Islet of Langerhans (tissue), 1 donor: ENCODE measurements around the gene PHACTR2.
"Not testable (repeated sequence)": the region's sequence is repeated elsewhere in the genome, so short reads cannot be mapped to it uniquely, and the experiment has no call there.

ENCODE experiments used
- FAIRE-seq: peaks from one replicate; lab custom pipeline; 2011; peaks lifted over from hg19 to GRCh38; lab: Jason Lieb, UNC

The PHACTR2 gene

DNA sequence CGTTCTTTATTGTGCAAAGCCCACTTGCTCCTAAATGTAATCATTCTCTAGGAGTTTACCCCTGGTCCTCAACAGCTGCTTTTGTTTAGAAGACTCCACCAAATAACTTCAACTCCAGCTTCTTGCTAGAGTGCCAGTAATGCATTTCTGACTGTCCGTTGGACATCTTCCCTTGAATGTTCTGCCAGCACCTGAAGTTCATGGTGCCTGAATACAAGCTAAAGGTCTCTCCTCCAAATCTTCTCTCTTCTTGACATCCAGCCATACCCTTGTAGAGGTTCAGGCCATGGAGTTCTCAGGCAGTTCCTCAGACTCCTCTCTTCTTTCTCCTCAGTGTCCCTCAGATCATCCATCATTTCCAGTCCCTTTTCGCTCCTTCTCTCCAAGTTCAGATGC, 21.7 kb downstream of the PHACTR2 start:
- no peak for FAIRE-seq

DNA sequence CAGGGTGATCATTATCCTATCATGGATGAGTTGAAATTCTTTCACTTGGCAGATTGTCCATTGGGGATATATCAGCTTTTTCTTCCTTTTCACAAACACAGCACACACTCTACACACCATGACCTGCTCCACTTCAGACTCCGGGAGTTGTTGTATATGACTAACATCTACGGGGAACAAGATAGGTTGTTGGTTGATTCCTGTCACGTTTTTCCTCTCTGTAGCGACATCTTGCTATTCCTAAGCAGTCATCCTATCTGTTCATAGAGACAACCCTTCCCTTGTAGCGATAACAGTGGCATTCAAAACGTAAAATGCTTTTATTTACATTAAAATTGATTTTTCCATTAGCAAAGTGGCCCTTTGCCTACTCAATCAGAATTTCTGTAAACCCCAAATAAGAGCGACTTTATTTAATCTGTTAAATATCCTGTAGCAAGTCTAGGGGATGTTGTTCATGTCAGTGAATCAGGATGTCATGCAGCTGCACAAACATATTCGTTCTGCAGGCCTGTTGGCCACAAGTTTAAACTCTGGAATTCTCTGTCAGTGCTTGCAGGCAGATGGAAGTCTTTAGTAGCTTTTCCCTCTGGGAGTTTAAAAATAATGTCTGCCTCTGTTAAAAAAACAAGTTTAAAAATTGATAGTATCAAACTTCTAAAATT, 23.1 kb downstream of the PHACTR2 start:
- no peak for FAIRE-seq

DNA sequence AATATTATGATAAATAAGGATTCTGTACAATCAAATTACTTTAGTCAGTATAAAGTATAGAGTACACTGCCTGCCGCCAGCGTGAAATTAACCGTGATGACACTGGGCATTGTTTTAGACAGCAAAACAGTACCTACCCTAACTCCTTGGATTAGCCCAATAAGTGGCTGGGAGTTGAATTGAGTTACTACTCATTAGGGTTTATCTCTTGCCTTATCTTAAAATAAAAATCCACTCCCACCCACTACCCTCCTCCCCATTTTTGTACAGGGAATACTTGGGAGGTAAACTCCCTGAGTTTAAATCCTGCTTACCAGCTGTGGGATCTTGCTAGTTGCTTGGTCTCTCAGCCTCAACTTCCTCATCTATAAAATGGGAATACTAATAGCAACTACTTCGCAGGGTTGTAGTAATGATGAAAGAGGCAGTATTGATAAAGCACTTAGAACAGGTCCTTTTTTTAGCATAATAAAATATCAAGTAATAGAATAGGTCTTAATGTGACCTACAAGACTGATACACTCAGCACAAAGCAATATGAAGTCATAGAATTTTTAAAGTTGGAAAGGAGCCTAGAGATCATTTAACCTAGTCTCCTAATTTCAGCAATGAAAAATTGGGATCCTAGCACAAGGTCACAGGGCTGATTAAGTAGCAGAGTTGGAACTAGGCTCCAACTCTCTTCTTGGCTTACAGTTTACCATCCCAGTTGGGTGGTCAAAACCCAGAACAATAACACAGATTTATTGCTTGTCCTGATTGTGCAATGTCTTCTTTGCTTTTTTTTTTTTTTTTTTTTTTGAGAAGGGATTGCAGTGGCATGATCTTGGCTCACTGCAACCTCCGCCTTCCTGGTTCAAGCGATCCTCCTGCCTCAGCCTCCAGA, 23.8 kb downstream of the PHACTR2 start:
- FAIRE-seq = no peak

DNA sequence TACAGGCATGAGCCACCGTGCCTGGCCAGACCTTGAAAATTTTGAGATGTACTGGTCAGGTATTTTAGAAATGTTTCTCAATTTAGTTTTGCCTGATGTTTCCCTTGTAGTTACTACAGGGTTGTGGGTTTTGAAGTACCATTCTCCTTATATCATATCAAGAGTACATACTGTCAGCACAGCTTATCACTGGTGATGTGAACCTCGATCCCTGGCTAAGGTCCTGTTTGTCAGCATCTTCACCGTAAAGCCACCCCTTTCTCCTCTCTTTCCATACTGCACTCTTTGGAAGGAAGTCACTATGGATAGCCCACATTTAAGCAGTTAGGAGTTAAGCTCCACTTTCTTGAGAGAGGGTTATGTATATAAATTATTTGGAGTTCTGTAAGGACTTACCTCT, 27.8 kb downstream of the PHACTR2 start:
- no peak for FAIRE-seq

DNA sequence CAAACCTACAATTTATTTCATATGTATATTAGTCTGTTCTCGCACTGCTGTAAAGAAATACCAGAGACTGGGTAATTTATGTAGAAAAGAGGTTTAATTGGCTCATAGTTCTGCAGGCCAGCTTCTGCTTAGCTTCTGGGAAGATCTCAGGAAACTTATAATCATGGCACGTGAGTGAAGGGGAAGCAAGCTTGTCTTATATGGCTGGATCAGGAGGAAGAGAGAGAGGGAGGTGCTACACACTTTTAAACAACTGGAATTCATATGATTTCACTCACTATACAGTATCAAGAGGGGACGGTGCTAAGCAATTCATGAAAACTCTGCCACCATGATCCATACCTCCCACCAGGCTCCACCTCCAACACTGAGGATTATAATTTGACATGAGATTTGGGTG, 29.9 kb downstream of the PHACTR2 start:
- FAIRE-seq = no peak

DNA sequence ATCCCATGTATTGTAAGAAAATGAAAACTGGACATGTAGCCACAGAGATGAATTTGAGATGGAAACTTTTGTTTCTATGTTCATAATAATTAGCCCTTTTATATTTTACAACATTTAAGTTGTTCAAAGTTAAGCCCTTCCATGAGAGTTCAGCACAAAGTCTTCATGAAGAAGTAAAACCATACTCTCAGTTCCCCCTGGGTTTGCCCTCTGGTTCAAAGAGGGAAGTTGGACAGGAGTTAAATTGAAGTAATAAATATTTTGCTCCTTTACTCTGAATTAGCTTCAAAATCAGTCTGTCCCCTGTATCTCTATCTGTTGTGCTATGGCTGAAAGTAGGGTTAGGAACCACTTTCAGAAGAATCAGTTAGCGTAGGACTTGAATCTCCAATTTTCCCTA, 31.1 kb downstream of the PHACTR2 start:
- no peak for FAIRE-seq

DNA sequence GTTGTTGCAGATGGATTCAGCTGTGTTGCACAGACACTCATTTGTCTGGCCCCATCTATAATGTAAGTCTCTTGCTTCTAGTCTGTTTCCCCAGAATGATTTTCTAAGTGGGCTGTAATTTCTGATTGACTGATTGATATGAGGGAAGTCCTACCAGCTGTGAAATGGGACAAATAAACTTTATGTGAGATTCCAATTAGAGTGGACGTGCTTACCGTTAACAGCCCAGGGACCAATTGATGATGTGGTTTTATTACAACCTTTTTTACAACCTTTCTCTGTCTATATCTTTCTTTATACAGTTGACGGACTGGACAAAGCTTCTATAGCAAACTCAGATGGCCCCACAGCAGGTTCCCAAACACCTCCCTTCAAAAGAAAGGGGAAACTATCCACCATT, 33.9 kb downstream of the PHACTR2 start:
- no peak for FAIRE-seq

DNA sequence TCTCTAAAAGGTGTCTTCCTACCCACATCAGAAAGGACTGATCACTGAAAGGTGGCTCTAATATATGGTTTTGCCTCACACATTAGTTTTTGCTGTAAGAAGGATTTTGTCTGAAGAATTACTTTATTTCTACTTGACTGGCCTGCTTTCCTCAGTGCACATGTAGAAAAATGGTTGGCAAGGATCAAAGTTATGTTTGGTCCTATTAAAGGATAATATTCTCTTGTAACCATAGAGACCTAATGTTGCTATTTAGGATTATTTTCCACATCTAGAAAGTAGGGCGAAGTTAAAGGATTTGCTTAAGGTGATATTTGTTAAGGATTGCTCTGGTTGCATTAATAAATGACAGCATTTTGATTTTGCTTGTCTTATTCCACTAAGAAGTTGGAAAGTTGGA, 40.7 kb downstream of the PHACTR2 start:
- FAIRE-seq = no peak

DNA sequence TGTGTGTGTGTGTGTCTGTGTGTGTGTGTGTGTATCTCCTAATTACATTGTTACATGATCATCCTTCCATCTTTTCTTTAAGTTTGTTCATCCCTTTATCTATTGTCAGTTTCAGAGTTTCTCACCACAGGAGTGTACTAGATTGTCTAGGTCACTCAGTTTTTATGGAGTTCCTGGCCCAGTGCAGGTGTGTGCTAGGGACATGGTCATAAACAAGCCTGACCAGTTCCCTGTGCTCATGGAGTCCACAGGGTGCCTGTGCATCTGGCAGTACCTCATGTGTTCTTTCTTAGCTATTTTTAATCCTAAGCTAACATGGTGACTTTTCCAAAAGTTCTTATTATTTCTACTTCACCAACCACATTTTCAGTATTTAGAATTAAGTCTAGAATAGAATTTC, 43.9 kb downstream of the PHACTR2 start:
- FAIRE-seq = no peak

DNA sequence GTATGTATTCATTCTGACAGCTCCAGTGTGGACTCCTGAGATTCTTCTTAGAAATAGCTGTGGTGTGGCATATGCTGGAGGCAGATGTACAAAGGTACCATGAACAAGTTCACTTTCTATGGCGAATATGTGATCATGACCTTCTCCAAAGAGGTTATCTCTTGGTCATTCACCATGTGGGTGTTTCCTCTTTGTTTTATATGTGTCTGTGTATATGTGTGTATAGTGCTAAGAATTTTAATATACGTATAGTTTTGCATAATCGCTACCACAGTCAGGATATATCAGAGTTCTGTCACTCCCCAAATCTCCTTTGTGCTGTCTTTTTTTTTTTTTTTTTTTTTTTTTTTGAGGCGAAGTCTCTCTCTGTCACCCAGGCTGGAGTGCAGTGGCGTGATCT, 47.1 kb downstream of the PHACTR2 start:
- FAIRE-seq = no peak

DNA sequence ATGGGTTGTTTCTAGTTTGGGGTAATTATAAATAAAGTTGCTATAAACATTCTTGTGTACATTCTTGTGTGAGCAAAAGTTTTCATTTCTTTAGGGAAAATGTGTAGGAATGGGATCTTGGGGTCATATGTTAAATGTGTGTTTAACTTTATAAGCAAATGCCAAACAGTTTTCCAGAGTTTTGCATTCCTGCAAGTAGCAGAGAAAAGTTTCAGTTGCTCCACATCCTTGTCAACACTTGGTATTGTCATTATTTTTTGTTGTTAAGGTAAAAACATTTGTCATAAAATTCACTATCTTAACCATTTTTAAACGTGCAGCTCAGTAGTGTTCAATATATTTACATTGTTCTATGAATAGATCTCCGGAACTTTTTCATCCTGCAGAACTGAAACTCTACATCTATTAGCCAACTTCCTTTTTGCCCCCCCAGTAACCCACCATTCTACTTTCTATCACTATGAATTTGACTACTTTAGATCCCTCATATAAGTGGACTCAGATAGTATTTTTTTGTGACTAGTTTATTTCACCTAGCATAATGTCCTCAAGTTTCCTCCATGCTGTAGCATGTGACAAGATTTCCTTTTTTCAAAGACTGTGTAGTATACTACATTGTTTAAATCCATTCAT, 48.4 kb downstream of the PHACTR2 start:
- FAIRE-seq = no peak

DNA sequence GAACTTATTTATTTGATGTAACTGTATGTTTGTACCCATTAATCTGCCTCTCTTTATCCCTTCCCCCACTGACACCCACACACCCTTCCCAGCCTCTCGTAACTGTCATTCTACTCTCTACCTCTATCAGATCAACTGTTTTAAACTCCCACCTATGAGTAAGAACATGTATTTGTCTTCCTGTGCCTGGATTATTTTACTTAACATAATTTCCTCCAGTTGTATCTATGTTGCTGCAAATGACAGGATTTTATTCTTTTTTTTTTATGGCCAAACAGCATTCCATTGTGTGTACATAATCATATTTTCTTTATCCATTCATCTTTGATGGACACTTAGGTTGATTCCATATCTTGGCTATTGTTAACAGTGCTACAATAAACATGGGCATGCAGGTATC, 49.3 kb downstream of the PHACTR2 start:
- no peak for FAIRE-seq

DNA sequence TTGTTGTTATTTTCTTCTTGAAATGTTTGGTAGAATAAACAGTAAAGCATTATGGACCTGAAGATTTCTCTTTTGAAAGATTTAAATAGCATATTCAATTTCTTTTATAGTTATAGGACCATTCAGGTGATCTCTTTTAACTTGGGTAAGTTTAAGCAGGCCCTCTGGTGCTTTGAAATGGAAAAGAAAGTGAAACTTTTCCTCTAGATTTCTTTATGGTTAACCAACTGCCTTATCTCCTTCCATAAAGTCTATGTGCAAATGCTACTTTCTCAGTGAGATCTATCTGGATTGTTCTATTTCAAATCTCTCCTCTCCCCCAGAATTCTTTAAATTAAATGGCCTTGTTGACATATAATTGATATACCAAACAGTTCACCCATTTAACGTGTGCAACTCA, 54.0 kb downstream of the PHACTR2 start:
- no peak for FAIRE-seq

DNA sequence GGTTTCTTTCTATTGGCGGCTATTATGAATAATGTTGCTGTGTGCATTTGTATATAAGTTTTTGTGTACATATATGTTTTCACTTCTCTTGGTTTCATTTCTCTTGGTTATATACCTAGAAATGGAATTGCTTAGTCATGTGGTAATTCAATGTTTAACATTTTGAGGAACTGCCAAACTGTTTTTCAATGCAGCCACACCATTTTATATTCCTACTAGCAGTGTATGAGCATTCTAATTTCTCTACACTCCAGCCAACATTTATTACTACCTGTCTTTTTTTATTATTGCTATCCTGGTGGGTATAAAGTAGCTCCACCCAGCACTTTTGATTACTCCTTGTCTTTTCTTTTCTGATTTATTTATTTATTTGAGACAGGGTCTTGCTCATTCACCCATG, 54.8 kb downstream of the PHACTR2 start:
- no peak for FAIRE-seq

DNA sequence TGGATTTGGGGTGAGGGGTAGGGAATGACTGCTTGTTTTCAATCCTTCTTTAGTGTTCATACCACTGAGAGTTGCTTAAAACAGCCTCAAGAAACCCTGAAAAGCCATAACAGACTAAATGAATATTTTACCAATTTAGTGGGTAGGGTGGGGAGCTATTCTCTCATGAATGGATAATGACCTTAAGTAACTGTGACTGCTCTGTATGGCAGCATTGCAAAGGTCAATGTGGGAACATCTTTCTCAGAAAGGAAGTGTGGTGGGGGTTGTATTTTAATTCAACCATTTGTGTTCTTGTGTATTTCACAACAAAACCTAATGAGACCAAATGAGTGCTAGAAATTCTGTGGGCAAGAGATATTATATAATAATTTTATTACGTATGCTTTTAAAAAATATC, 55.7 kb downstream of the PHACTR2 start:
- FAIRE-seq = no peak

DNA sequence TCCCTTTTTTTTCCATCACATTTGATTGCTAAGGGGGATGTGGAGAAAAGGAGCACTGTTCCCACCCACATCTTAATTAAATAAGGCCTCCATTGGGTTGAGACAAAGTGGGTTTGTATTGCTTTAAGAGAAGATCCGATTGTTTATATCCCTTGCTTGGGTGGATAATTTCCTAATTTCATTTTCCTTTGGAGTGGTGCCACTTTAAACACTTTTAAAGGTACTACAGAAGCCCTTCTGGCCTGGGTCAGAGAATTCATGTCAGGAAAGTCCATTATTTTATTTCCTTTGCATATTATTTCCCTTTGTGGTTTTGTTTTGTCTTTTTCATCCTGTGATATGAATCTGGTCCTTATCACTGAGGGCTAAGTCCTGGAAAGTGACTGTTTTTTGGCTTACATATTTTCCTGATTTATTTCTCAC, 56.9 kb downstream of the PHACTR2 start:
- FAIRE-seq = peak; percentile 94

DNA sequence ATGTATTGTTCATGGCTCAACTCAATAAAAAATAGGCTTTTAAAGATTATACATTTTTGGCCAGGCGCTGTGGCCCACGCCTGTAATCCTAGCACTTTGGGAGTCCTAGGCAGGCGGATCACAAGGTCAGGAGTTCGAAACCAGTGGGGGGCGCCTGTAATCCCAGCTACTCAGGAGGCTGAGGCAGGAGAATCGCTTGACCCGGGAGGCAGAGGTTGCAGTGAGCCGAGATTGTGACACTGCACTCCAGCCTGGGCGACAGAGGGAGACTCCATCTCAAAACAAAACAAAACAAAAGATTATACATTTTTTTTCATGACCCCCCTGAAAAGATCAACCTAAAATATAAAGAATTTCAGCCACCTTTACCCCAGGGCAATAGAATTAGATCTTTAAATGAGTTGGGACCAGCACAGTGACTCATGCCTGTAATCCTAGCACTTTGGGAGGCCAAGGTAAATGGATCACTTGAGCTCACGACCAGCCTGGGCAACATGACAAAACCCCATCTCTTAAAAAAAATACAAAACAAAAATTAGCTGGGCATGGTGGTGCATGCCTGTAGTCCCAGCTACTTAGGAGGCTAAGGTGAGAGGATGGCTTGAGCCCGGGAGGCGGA, 60.4 kb downstream of the PHACTR2 start:
- not testable (repeated sequence) for FAIRE-seq

DNA sequence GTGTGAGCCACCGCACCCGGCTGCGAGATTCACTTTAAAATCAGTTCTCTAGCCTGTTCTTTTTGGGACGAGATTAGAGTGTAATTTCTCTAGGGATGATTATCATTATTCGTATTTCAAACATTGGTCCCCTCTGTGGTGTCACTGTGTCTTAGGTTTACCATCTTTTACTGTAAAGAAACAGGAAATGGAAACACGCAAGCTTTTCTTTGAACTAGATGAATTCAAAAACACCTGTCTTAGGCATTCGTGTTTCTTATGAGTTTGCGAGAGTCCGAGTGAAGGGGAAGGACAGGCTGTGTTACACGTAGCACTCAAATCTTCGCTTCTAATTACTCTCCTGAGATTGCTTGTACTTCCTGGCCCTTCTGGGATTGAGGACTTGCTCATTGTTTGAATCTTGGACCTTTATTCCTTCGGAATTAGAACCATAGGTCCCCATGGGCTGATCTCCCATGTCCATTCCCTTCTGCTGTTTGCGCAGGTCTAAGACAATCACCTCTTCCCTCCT, 61.6 kb downstream of the PHACTR2 start:
- FAIRE-seq = no peak

DNA sequence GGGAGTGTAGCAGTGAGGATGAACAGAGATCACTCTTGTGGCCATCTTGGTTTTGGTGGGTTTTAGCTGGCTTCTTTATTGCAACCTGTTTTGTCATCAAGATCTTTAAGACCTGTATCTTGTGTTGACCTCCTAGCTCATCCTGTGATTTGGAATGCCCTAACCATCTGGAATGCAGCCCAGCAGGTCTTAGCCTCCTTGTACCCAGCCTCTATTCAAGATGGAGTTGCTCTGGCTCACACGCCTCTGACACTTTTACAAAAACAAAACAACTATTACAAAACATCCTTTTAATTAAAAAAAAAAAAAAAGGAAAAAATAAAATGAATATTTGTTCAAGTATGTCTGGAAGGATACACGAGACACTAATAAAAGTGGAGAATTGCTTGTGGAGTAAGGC, 62.4 kb downstream of the PHACTR2 start:
- no peak for FAIRE-seq

DNA sequence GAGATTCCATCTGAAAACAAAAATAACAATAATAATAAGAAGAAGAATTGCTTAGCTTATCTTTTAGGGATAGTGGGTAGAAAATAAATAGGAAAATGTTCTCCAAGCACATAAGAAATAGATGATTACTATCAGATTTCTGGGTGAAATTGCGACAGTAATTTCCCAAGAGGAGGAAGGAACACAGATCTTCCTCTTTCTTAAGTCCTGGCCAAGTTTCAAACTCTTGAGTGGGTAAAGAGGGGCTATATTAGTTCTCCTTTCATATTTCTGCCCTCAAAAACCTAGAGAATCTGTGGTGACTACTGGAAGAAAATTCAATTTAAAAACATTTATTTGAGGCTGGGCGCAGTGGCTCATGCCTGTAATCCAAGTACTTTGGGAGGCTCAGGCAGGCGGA, 63.7 kb downstream of the PHACTR2 start:
- no peak for FAIRE-seq

DNA sequence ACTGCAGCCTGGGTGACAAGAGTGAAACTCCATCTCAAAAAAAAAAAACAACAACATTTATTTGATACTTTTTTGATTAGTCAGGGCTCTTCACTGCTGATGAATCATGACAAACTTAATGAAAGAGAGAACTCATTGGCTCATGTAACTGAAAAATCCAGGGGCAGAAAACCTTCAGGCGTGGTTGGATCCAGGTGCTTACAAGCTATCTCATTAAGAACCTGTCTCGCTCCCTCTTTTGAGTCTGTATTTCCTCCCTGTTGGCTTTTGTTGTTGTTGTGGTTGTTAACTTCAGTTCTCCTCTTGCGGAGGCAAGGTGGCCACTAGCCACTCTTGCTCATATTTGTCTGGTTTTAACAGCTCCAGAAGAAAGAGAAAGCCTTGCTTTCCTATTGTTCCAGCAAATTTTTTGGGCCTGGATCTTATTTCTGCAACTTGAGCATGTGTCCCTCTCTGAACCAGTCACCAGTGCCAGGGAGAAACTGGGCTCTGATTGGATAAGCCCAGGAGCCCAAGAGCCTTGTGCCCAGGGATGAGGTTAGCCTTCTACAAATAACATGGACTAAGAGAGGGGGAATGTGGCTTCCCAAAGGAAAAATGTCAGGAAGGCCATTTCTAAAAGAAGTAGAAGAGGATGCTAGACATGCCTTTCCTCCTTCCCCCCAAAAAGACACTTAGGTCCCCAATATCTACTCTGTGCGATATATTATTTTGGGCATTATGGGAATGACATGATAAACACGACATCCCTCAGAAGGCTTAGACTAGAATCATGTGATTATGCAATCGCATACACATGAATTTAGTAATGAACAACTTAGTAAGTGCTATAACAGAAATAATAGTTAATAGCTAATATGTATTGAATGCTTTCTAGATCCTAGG, 64.5 kb downstream of the PHACTR2 start:
- no peak for FAIRE-seq

DNA sequence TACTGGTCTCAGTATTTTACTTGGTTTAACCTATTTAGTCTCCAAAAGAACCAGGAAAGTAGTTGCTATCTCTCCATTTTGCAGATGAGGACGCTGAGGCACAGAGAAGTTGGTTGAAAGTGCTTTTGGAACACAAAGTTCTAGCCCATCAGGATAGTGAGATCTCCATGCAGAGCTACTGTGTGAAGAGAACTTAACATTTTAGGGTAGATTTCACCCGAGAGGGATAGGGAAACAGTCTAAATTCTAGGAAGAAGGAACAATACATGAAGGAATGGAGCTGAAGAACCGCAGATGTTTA, 65.1 kb downstream of the PHACTR2 start:
- no peak for FAIRE-seq
